ENCODE measurements around the gene SLC4A5.

GRCh38 chr2:74194799-74195198 is 148.4 kb downstream of the SLC4A5 start:
- TF ChIP-seq CTCF (IDR thresholded peaks at IDR 0.05; ENCODE audit: low read depth, low read length) (no peak), POLR2A (IDR thresholded peaks at IDR 0.05; ENCODE audit: extremely low read depth, insufficient read length) (no peak), MAX (IDR thresholded peaks at IDR 0.05; ENCODE audit: low read depth, low read length) (no peak)

Data from NB4 (cell line).